Measurements from ENCODE around the gene APOL4.

DNA sequence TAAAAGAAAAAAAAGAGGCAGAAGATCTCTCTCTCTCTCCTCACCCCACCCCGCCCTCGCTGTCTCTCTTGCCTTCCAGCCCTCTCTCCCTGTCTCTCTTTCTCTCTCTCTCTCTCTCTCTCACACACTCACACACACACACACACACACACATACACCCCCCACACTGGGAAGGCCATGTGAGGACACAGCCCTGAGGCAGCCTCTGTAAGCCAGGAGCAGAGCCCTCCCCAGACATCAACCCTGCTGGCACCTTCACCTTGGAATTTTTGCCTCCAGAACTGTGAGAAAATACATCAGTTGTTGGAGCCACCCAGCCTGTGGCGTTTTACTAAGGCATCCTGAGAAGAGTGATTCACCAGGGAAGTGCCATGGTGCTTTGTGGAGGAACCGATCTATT, 55.7 kb downstream of the APOL4 start:
- no peak for TF ChIP-seq POLR2A (IDR thresholded peaks at IDR 0.05)
- TF ChIP-seq, protein P1, sequence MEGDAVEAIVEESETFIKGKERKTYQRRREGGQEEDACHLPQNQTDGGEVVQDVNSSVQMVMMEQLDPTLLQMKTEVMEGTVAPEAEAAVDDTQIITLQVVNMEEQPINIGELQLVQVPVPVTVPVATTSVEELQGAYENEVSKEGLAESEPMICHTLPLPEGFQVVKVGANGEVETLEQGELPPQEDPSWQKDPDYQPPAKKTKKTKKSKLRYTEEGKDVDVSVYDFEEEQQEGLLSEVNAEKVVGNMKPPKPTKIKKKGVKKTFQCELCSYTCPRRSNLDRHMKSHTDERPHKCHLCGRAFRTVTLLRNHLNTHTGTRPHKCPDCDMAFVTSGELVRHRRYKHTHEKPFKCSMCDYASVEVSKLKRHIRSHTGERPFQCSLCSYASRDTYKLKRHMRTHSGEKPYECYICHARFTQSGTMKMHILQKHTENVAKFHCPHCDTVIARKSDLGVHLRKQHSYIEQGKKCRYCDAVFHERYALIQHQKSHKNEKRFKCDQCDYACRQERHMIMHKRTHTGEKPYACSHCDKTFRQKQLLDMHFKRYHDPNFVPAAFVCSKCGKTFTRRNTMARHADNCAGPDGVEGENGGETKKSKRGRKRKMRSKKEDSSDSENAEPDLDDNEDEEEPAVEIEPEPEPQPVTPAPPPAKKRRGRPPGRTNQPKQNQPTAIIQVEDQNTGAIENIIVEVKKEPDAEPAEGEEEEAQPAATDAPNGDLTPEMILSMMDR (IDR thresholded peaks at IDR 0.05) = no peak
- TF ChIP-seq EP300 (IDR thresholded peaks at IDR 0.05) = no peak
